K562 (cell line): ENCODE measurements around the gene UBE2E1. TPM values are rescaled to one million over a fixed set of nuclear protein-coding genes. Genes with fewer than 3 reads are reported as not detected.

Experiments used
- CHCHD3 ChIP-seq: fragments of 250-450 bp; sonication (Bioruptor Pico); IDR thresholded peaks from 2 replicates; pipeline ENCODE4 v2.1.2; 2022; ENCODE audit warnings: mild to moderate bottlenecking
- CLOCK ChIP-seq: fragments of 250-450 bp; sonication (Bioruptor Pico); IDR thresholded peaks from 2 replicates; pipeline ENCODE4 v1.4.0; 2020; ENCODE audit warnings: mild to moderate bottlenecking, moderate library complexity, borderline replicate concordance
- E2F4 ChIP-seq: sonication (generic); formaldehyde crosslinking; IDR thresholded peaks from 2 replicates; pipeline ENCODE4 v1.8.0; 2022; ENCODE audit warnings: mild to moderate bottlenecking, low read depth, missing genetic modification reagents
- EP300 ChIP-seq: IDR thresholded peaks from 2 replicates; pipeline ENCODE4 v1.6.1; 2012; ENCODE audit warnings: low read length, improper control_type of control experiment
- ETV1 ChIP-seq: fragments of 450-650 bp; conservative IDR thresholded peaks from 2 replicates; pipeline ENCODE4 v1.6.1; 2016; ENCODE audit warnings: missing genetic modification characterization, control low read depth, low read depth, missing compliant biosample characterization
- ETV5 ChIP-seq: sonication (generic); formaldehyde crosslinking; IDR thresholded peaks from 2 replicates; pipeline ENCODE4 v1.4.0; 2020; ENCODE audit warnings: low read depth, mild to moderate bottlenecking, missing genetic modification reagents
- HNRNPL ChIP-seq: fragments of 200-400 bp; formaldehyde crosslinking; IDR thresholded peaks from 2 replicates; pipeline ENCODE4 v1.6.1; 2017; ENCODE audit warnings: low read depth, mild to moderate bottlenecking, low read length
- KLF13 ChIP-seq: fragments of 450-650 bp; IDR thresholded peaks from 2 replicates; pipeline ENCODE4 v1.6.1; 2016; ENCODE audit warnings: missing genetic modification characterization, low read depth, mild to moderate bottlenecking, missing compliant biosample characterization, moderate library complexity, borderline replicate concordance
- TCF15 ChIP-seq: fragments of 250-450 bp; sonication (Bioruptor Pico); IDR thresholded peaks from 2 replicates; pipeline ENCODE4 v1.8.0; 2022; ENCODE audit warnings: moderate library complexity, mild to moderate bottlenecking, inconsistent platforms
- XRCC5 ChIP-seq: fragments of 200-400 bp; formaldehyde crosslinking; IDR thresholded peaks from 2 replicates; pipeline ENCODE4 v1.6.1; 2017; ENCODE audit warnings: low read depth, mild to moderate bottlenecking, low read length
- ZBTB40 ChIP-seq, 2 experiments: fragments of 450-650 bp in 1 of 2; sonication (generic) in 1 of 2; formaldehyde crosslinking in 1 of 2; IDR thresholded peaks; 2 replicates each; pipeline versions ENCODE4 v1.7.1 to v1.9.0; 2016 to 2022; ENCODE audit warnings: inconsistent platforms in 1 of 2, mild to moderate bottlenecking in 1 of 2, missing genetic modification reagents in 1 of 2
- ZFPM2 ChIP-seq: fragments of 250-450 bp; sonication (Bioruptor Pico); IDR thresholded peaks from 2 replicates; pipeline ENCODE4 v1.5.1; 2022; ENCODE audit warnings: mild to moderate bottlenecking
- ZFX ChIP-seq: sonication (generic); formaldehyde crosslinking; IDR thresholded peaks from 2 replicates; pipeline ENCODE4 v1.8.0; 2022; ENCODE audit warnings: mild to moderate bottlenecking, missing genetic modification reagents, moderate library complexity
- polyA plus RNA-seq, 8 experiments: library from polyadenylated mRNA; depleted of rRNA in 4 of 8; stranded (reverse) in 5 of 8; unstranded in 3 of 8; fragments of >200 nt; fragmentation: Nextera tagmentation in 2 of 8; fragmentation: Illumina TruSeq in 1 of 8; extraction: Ambion mirVana in 2 of 8; extraction: Trizol in 1 of 8; gene quantifications; 2 replicates each; pipeline versions ENCODE4 v1.2.1 to v1.2.3, GENCODE V29; 2011 to 2014; ENCODE audit warnings: inconsistent platforms in 1 of 8, missing spikeins in 1 of 8
- total RNA-seq, 7 experiments: library from RNA; depleted of rRNA in 6 of 7; stranded (reverse); fragments of >200 nt in 6 of 7; fragmentation: Illumina TruSeq in 2 of 7; extraction: Trizol in 2 of 7; gene quantifications; 2 replicates each; pipeline versions ENCODE4 v1.2.1 to v1.2.3, GENCODE V29; 2011 to 2021; ENCODE audit warnings: low replicate concordance in 1 of 7

Gene UBE2E1
- total and polyA plus RNA-seq, 9 of the 15 experiments (the other 6 are each of a cell fraction or from before 2014, with no cell fraction given): 54.4 to 294 (median 165) TPM

- peak; percentile 94 for TF ChIP-seq ZBTB40 (IDR thresholded peaks at IDR 0.05)
- TF ChIP-seq ZBTB40 (CRISPR knock-in tag; IDR thresholded peaks at IDR 0.05): no peak
- peak; percentile 72 for TF ChIP-seq E2F4
- TF ChIP-seq ZFX (CRISPR knock-in tag): peak; percentile 94
- no peak for TF ChIP-seq HNRNPL
- TF ChIP-seq ZFPM2 (CRISPR knock-in tag): 0 out of 2 replicates have a peak, but pooled peaks have one; percentile 25
- peak; percentile 85; the same call in 1 of the 2 replicates for TF ChIP-seq XRCC5
- peak; percentile 96 for TF ChIP-seq CHCHD3 (CRISPR knock-in tag)
- no peak for TF ChIP-seq CLOCK (CRISPR knock-in tag)
- 0 out of 2 replicates have a peak, but pooled peaks have one; percentile 71 for TF ChIP-seq TCF15 (CRISPR knock-in tag)
- TF ChIP-seq ETV5 (CRISPR knock-in tag): peak; percentile 89
- peak; percentile 84 for TF ChIP-seq ETV1 (tag)
- TF ChIP-seq KLF13 (tag): peak; percentile 81
- peak; percentile 47 for TF ChIP-seq EP300
Observed at GRCh38 chr3:23916886-23917678, 111.3 kb downstream of the UBE2E1 start, which contains the start of the genes NKIRAS1 and RPL15 (continued).
